Globus pallidus (tissue), 1 donor: Measurements from ENCODE around the gene DNAJC19.
"Not testable (repeated sequence)": the region's sequence is repeated elsewhere in the genome, so short reads cannot be mapped to it uniquely, and the experiment has no call there.

ENCODE experiments used
- DNase-seq: peaks from one replicate; pipeline ENCODE4 v3.0.0-alpha.2; 2015; ENCODE audit warnings: low spot score

The DNAJC19 gene

DNA sequence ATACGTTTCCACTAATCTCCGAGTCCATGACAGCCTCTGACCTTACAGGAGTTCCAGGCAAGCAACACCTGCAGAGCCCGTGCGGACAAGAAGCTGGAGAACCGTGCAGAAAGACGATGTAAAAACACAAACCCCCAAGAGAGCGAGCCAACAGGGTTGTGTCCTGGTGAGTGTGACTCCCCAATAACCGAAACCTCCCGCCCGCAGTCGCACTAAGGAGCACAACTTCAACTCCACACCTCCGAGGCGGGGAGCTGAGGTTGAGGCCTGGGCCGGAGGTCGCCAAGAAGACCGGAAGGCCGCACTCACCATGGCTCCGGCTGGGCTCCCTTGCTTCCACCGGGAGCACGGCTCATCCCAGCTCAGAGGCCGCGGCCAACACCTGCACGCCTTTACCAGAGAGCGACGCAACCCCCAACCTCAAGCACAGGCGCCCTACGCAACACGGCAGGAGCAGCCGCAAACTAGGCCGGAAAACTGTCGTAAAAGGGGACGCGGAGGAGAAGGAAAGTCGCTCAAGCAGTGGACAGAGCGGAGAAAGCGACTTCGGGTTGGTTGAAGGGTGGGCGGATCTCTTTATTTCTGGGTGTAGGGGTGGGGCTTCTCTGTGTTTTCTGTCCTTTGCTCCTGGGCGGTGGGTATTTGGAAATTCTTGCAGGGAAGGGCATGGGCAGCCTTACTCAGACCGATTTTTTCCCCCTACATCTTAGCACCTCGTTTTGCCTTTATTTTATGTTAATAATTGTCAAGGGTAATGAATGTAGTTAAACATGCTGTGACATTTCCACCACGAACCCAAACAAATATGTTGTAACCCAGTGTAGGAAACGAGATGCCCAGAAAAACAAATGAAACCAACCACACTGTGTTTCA lies at the start of gene DNAJC19:
DNAJC19 (minus strand) TSS at position 446 of the 873 bp plus-strand sequence; CDS start at position 312, 134 bp downstream.
- DNase-seq = peak; percentile 95

DNA sequence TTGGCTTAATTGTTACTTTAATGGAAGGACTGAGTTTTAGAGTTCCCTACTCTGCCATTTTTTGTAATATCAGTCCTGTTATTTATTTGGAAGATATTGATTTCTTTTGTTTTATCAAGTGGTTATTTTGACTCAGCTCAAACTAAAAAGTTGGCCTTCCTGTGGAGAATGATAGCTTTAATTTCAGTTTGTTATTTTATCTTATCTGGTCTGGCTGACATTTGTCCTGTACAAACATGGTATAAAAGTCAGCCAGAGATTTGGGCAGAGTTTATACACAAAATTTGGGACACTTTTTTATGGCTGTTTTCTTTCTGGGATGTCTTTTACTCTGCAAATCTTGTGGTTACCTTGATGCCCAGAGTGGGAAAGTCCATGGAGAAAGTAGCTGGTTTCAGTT lies 41.4 kb upstream of the DNAJC19 start:
- no peak for DNase-seq

DNA sequence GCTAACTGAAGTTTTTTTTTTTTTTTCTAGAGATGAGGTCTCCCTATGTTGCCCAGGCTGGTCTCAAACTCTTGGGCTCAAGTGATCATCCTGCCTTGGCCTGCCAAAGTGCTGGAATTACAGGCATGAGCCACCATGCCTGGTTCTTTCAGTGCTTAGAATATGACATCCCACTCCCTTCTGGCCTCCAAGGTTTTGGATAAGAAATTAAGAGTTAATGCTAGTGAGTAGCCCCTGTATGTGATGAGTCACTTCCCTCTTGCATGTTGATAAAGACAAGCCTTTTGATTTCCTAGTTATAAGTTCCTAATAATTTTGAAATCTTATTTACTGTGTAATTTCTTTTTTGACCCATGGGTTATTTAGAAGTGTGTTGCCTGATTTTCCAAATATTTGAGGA lies 35.7 kb upstream of the DNAJC19 start:
- no peak for DNase-seq

DNA sequence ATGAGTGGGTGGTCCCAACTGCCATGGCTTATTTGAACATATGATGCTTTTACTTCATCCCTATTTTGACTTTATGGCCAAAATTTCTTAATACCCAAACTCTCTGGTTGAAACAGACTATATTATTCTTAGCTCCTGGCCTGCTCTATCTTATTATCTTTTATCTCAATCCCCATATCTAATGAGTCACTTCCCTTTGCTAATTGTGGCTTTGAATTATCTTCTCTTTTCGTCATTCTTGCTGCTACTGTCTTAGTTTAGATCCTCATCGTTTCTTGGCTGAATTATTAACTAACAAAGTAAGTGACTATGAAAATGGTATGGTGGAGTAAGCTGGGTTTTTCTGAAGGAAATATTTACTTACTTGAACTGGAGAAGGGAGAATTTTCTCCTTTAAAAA lies 28.2 kb upstream of the DNAJC19 start:
- DNase-seq = no peak

DNA sequence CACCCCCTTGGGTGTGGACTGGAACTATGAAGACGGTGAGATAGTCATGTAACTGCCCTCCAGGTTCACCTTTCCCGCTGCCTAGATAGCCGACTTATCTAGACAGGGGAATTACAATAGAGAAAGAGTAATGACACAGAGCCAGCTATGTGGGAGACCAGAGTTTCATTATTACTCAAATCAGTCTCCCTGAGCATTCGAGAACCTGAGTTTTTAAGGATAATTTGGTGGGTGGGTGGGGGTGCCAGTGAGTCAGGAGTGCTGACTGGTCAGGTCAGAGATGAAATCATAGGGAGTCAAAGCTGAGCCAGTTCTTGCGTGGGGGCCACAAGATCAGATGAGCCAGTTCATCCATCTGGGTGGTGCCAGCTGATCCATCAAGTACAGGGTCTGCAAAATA lies 19.7 kb upstream of the DNAJC19 start:
- no peak for DNase-seq

DNA sequence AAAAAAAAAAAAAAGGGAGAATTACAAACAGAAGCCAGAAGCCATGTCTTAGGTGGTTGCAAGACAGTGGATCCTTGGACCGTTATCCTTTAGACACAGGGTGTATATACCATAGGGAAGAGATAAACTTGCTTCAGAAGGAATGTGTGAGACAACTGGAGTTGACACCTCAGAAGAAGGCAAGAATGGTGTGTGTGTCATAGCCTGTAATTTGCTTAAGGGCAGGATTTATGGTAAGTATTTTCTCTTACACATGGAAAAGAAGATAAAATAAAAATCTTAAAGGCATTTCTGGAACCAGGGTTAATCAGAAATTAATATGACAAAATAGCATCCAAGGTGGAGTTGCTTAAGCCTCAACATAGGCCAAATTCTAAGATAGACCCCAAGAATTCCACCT lies 19.3 kb upstream of the DNAJC19 start:
- DNase-seq = no peak

DNA sequence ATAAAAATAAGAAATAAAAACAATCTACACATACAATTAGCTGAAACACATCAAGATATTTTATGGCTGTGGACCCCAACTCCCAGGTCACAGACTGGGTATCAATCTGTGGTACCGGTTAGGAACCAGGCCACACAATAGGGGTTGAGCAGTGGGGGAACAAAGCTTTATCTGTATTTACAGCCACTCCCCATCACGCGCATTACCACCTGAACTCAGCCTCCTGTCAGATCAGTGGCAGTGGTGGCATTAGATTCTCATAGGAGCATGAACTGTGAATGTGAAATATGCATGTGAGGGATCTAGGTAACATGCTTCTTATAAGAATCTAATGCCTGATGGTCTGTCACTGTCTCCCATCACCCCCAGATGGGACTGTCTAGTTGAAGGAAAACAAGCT lies 17.7 kb upstream of the DNAJC19 start:
- DNase-seq = no peak

DNA sequence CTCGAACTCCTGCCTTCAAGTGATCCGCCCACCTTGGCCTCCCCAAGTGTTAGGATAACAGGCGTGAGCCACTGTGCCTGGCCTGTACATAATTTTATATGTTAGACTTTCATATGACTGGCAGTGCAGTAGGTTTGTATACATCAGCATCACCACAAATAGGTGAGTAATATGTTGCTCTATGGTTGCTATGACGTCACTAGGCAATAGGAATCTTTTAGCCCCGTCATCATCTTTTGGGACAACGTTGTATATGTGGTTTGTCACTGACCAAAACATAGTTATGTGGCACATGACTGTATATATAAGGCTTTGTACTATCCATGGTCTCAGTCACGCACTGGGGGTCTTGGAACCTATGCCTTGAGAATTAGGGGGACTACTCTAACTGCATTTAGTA lies 17.0 kb upstream of the DNAJC19 start:
- DNase-seq = no peak

DNA sequence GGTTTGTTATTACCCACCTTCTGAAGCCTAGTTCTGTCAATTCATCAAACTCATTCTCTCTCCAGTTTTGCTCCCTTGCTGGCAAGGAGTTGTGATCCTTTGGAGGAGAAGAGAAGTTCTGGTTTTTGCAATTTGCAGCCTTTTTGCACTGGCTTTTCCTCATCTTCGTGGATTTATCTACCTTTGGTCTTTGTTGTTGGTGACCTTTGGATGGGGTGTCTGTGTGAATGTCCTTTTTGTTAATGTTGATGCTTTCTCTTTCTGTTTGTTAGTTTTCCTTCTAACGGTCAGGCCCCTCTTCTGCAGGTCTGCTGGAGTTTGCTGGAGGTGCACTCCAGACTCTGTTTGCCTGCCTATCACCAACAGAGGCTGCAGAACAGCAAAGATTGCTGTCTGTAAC lies 13.9 kb upstream of the DNAJC19 start:
- DNase-seq = not testable (repeated sequence)

DNA sequence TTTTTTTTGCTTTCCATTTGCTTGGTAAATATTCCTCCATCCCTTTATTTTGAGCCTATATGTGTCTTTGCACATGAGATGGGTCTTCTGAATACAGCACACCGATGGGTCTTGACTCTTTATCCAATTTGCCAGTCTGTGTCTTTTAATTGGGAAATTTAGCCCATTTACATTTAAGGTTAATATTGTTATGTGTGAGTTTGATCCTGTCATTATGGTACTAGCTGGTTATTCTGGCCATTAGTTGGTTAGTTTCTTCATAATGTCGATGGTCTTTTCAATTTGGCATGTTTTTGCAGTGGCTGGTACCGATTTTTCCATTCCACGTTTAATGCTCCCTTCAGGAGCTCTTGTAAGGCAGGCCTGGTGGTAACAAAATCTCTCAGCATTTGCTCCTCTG lies 12.8 kb upstream of the DNAJC19 start:
- DNase-seq = not testable (repeated sequence)

DNA sequence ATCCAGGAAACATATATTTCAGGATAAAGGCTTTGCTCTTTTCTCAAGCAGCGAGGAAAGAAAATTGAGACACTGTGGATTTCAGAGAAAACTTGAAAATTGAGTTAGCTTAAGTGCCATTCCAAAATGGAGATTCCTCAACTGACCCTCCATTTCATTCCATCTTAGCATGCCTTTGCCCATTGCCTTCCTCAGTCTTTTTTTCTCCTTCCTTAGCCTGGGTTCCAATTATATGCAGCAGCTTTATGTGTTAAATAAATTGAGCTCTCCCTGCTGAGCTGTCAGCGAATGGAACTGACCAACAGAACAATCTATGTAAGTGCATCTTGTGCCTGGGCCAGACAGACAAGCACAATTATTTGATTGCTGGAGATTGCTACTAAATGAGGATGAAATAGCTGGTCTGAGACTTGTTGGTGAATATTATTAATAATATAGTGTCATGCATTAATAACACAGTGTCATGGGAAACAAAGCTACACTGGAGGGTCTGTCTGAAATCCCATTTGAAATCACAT lies 6.9 kb upstream of the DNAJC19 start:
- DNase-seq = no peak

DNA sequence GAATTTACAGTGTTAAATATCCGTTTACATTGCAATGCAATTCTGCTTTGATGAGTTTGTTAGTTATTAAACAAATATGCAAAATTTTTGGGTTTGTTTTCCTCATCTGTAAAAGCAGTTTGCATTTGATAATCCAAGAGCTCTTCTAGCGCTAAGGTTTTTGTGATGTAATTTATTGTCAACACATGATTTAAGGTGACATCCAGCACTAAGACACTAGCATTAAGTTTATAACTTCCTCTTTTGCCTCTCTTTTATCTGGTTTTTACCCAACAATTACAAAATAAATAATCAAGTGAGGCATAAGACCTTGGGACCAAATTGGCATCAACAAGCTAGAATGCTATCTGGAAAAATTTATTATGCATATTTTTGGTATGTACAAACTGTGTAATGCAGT lies 969 bp upstream of the DNAJC19 start:
- no peak for DNase-seq

DNA sequence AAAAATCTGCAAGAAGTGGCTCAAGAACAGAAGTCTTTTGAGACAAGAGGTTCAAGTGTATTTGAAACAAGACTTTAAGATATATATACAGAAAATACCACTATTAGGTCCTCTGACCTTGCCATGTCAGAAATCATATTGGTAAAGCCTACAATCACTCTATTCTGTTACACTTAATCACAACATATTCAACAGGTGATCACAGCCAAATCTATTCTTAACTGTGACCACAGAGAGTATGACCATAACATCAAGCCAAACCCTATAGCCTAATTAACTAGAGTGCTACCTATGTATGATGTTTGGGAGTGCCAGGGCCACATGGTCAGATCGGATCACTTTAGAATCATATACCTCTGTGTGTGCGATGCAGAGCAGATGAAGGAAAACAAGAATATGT lies 2.2 kb downstream of the DNAJC19 start:
- DNase-seq = no peak

DNA sequence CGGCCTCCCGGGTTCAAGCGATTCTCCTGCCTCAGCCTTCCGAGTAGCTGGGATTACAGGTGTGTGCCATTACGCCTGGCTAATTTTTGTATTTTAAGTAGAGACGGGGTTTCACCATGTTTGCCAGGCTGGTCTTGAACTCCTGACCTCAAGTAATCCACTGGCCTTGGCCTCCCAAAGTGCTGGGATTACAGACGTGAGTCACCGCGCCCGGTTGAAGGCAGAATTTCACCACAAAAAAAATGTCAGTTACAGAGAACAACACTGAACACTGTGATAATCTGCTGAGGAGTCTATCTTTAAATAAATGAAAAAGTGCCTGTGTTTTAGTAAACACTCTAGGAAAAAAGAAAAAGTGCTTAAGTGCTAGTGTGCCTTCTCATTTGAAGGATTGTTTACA lies 3.2 kb downstream of the DNAJC19 start:
- DNase-seq = not testable (repeated sequence)

DNA sequence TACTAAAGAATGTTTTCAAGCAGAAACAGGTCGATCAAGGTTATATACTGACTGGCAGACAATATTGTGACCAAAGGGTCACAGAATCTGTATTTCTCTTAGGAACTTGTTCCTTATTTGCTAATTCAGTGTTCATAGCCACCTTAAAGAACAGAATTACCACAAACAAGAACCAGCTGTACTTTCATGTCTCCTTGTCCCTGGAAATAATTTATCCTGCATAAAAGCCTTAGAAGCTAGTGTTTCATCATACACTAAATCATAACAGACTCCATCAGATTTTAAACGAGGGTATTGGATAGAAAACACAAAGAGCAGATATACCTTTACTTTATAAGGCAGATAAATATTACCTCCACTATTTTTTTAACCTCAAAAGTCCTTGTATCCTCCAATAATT lies 6.4 kb downstream of the DNAJC19 start:
- DNase-seq = no peak

DNA sequence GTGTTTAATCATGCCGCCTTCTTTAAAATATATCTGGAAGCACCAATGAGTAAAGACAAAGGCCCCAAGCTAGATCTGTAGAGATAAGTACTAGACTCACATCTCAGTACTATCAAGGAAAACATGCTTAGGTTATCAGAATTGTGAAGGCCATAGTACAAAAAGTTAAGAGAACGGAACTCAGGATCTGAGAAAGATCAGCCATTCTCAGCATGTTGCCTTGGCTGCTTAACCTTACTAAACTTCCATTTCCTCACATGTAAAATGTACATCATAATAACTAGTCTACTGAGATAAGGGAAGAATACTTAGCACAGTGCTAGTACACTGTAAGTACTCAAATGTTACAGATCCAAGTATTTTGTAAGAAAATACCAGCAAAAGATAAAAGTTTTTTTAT lies 7.6 kb downstream of the DNAJC19 start:
- DNase-seq = no peak

DNA sequence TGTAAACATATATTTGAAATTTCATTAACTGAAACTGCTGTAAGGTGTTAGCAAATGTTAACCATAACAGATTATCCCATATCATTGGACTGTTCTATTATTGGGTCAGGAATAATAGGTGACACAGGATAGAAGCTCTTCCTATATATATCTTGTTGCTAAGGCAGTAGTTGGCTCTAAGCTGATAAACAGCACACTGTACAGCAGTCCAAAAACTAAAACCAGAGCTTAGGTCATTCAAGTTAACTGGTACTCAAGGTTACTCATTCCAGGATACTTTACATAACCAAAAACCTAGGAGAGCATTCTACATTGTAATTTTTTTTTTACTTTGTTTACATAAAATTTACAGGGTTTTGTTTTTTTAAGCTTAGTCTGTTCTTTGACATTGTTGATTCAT lies 8.9 kb downstream of the DNAJC19 start:
- no peak for DNase-seq

DNA sequence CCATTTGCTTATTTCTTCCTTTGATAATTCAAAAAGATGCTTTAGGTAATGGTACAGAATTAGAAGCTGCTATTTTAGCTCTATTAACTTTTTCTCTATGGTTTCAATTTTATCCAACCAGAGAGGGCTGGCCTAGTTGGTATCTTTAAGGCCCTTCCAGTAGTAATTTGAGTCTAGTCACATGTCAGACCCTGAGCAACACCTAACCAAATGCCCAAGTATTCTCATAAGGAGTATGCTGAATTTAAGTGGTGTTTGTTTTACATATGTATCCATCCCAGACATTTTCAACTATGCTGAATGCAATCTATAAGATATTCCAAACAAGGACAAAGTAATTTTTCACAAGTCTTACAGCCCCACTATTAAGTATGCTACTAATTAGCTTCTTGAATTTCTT lies 9.6 kb downstream of the DNAJC19 start:
- DNase-seq = no peak

DNA sequence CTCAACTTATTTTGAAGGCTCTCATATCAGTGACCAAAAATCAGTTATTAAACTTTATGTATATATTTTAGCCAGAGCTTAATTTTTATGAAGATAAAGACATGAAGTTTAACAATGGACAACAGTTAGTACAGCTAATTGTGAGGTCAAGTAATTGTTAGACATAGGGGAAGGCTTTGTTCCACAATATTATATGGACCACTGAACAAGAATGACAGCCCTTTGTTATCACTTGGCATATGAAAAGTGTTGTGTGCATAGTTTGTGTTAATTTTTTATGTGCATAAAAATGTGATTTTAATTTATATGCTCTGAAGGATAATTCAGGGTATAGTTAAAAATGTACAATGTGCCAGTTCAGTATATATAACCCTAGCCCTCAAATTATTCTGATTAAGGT lies 12.0 kb downstream of the DNAJC19 start:
- no peak for DNase-seq

DNA sequence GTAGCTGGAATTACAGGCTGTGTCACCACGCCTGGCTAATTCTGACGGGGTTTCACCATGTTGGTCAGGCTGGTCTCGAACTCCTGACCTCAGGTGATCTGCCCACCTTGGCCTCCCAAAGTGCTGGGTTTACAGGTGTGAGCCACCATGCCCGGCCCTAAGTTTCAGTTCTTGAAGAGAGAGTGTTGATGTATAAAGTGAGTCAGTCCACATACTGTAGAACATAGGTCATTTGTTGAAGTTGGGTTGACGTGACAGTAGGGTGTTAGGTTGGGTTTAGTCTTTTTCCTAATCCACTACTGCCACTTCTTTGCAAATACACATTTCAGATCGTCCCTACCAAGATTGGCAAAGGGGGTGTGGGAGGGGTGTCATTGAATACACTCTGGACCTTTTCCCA lies 15.2 kb downstream of the DNAJC19 start:
- no peak for DNase-seq

DNA sequence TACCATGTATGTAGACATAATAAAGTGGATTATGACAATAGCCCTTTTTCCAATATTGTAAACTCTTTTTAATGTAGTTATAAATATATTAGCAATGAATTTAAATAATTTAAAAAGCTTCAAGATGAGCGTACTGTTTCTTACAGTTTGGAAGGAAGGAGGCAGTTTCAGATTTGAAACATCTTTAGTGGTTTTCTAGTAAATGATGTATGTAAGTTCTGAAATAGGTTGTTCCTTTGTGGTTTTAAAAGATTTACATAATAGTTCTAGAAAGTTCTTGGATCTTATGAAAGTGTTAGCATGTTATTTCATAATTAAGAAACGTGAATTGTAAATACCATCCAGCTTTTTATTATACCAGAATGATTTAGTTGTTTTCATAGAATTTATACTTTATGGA lies 16.0 kb downstream of the DNAJC19 start:
- DNase-seq = no peak

DNA sequence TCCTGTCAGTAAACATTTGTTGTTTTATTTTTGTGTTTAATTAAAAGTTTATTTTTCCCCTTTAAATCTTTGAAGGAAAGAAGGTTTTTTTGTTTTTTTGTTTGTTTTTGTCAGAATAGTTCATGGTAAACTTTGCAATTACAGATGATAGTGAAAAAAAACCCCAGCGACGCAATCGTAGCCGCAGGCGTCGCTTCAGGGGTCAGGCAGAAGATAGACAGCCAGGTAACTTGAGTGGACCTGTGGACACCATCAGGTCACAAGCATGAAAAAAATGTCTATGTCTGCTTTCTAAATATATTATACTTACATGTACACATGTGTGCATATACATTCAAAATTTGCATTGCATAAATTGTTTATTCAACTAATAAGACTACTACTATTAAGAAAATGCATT lies 18.6 kb downstream of the DNAJC19 start:
- no peak for DNase-seq

DNA sequence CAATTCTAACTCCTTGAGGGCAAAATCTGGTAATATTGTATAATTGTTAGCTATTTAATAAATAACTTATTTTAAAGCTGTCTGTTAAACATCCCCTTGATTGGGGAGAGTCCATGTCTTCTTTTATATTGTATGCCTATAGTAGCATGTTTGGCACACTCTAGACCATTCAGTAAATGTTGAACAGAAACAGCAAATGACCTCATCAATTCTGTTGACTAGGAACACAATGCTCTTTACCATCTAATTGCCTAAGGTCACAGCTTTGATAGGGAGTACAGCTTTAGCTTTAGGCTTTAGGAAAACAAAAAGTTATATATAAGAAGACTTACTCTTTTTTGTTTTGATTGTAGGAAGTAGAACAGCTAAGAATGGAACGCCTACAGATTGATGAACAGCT lies 27.0 kb downstream of the DNAJC19 start:
- no peak for DNase-seq

DNA sequence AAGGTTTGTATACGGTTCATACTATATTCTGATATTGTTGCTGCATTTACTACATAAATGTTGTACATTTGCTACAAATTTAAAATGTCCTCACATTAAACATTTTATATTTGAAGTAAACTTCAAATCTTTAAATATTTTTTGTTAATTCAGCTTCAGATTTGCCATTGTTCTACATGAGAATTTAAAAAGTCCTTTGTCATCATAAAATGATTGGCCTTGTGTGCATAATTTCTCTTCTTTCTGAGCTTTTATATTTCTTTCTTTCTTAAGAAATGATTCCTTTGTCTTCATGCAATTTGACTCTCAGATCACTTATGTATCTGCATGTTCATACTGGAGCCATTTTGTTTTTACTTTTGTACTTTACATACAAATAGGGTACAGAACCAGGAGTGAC lies 28.0 kb downstream of the DNAJC19 start:
- no peak for DNase-seq
